Activated T-cell treated with anti-CD3 and anti-CD28 coated beads, Interleukin-2, amount 50 U/mL, for 72 hours (primary cell): ENCODE results near the gene GAPDH. TPM values are rescaled to one million over a fixed set of nuclear protein-coding genes. Genes with fewer than 3 reads are reported as not detected.
A peak's percentile ranks its signal among the peaks of the same experiment; 100 is the strongest.

Experiments used
- ATAC-seq, 2 donors: fragments of 150-1000 bp; cut with Tn5 transposase; replicated peaks in 1 of 2; 2 replicates each; pipeline ENCODE4 v1.10.0; 2021; ENCODE audit warnings: moderate library complexity in 2 of 2, mild to moderate bottlenecking in 1 of 2
- DNase-seq, 2 donors: peaks; one replicate each; pipeline ENCODE4 v3.0.0; 2021 to 2022; ENCODE audit warnings: mixed read lengths in 1 of 2
- H3K27ac Mint-ChIP-seq: one replicate; pipeline ENCODE4 v1.8.0; 2022; ENCODE audit warnings: mild to moderate bottlenecking, moderate library complexity, mixed read lengths
- H3K27me3 Mint-ChIP-seq: one replicate; pipeline ENCODE4 v1.8.0; 2022; ENCODE audit warnings: low read depth, mixed read lengths
- H3K36me3 Mint-ChIP-seq, 2 donors: one replicate each; pipeline ENCODE4 v1.8.0; 2022; ENCODE audit warnings: mixed read lengths in 2 of 2, mild to moderate bottlenecking in 1 of 2; ENCODE audit not compliant: insufficient read depth in 2 of 2
- H3K4me1 Mint-ChIP-seq: one replicate; pipeline ENCODE4 v1.8.0; 2022; ENCODE audit warnings: low read depth, mixed read lengths
- H3K4me3 Mint-ChIP-seq, 2 donors: one replicate each; pipeline ENCODE4 v1.8.0; 2022; ENCODE audit warnings: mild to moderate bottlenecking in 2 of 2, mixed read lengths in 2 of 2, moderate library complexity in 2 of 2
- H3K9me3 Mint-ChIP-seq, 2 donors: one replicate each; pipeline ENCODE4 v1.8.0; 2022; ENCODE audit warnings: mixed read lengths in 2 of 2
- total RNA-seq, 2 donors: library from RNA; stranded (reverse); gene quantifications; one replicate each; pipeline ENCODE4 v1.2.3, GENCODE V29; 2022

GAPDH gene
- total RNA-seq, 2 donors from 2014 or later = 4,101 to 4,234 TPM

GRCh38 chr12:6520186-6520585, 14.1 kb upstream of the GAPDH start:
- Mint-ChIP-seq H3K9me3 (no peaks in the 10 kb centered on the region), H3K4me1 (no peaks in the 10 kb centered on the region), H3K27me3 (no peaks in the 10 kb centered on the region), H3K4me3 (no peak overlapping the region), H3K36me3 (peaks cover 12 to 49% of the 10 kb centered on the region in 2 donors), H3K27ac (peak overlapping the region; percentile 79)
- ATAC-seq (no peak), DNase-seq (no peak)

GRCh38 chr12:6522193-6522592, 12.1 kb upstream of the GAPDH start:
- ATAC-seq = no peak
- Mint-ChIP-seq H3K27ac (no peak overlapping the region), H3K4me1 (no peaks in the 10 kb centered on the region), H3K4me3 (no peak overlapping the region), H3K36me3 (peaks cover 10 to 56% of the 10 kb centered on the region in 2 donors), H3K27me3 (no peaks in the 10 kb centered on the region), H3K9me3 (no peaks in the 10 kb centered on the region)
- DNase-seq = no peak

GRCh38 chr12:6523708-6524107, 10.6 kb upstream of the GAPDH start:
- no peaks in the 10 kb centered on the region for H3K27me3 Mint-ChIP-seq
- no peak for DNase-seq
- H3K27ac Mint-ChIP-seq = peak overlapping the region; percentile 26
- no peaks in the 10 kb centered on the region for H3K9me3 Mint-ChIP-seq
- H3K4me1 Mint-ChIP-seq = no peaks in the 10 kb centered on the region
- H3K4me3 Mint-ChIP-seq = no peak overlapping the region
- peaks cover 14 to 53% of the 10 kb centered on the region in 2 donors for H3K36me3 Mint-ChIP-seq
- ATAC-seq = no peak

GRCh38 chr12:6524648-6525047, 9.7 kb upstream of the GAPDH start:
- Mint-ChIP-seq H3K9me3 (no peaks in the 10 kb centered on the region), H3K27me3 (no peaks in the 10 kb centered on the region), H3K27ac (no peak overlapping the region), H3K4me1 (no peaks in the 10 kb centered on the region), H3K4me3 (no peak overlapping the region), H3K36me3 (peaks cover 16 to 53% of the 10 kb centered on the region in 2 donors)
- ATAC-seq (no peak), DNase-seq (no peak)

- Mint-ChIP-seq H3K27me3 (no peaks in the 10 kb centered on the region), H3K9me3 (no peaks in the 10 kb centered on the region), H3K27ac (no peak overlapping the region), H3K36me3 (peaks cover 19 to 57% of the 10 kb centered on the region in 2 donors), H3K4me3 (no peak overlapping the region), H3K4me1 (peaks cover 5% of the 10 kb centered on the region)
- DNase-seq (no peak), ATAC-seq (no peak)
Measured at GRCh38 chr12:6526201-6526600, 8.1 kb upstream of the GAPDH start.

GRCh38 chr12:6526766-6527525, 7.4 kb upstream of the GAPDH start:
- DNase-seq (no peak), ATAC-seq (no peak)
- no peak overlapping the region for H3K27ac Mint-ChIP-seq
- H3K27me3 Mint-ChIP-seq = no peaks in the 10 kb centered on the region
- no peak overlapping the region for H3K4me3 Mint-ChIP-seq
- H3K36me3 Mint-ChIP-seq = peaks cover 19 to 57% of the 10 kb centered on the region in 2 donors
- peaks cover 13% of the 10 kb centered on the region for H3K4me1 Mint-ChIP-seq
- no peaks in the 10 kb centered on the region for H3K9me3 Mint-ChIP-seq

GRCh38 chr12:6527711-6528110, 6.6 kb upstream of the GAPDH start:
- no peak overlapping the region for H3K27ac Mint-ChIP-seq
- ATAC-seq (no peak), DNase-seq (no peak)
- H3K9me3 Mint-ChIP-seq = no peaks in the 10 kb centered on the region
- peaks cover 20% of the 10 kb centered on the region for H3K4me1 Mint-ChIP-seq
- H3K36me3 Mint-ChIP-seq = peaks cover 21 to 55% of the 10 kb centered on the region in 2 donors
- H3K4me3 Mint-ChIP-seq = no peak overlapping the region
- no peaks in the 10 kb centered on the region for H3K27me3 Mint-ChIP-seq

GRCh38 chr12:6528539-6529235, 5.6 kb upstream of the GAPDH start:
- no peak for DNase-seq
- Mint-ChIP-seq H3K27me3 (no peaks in the 10 kb centered on the region), H3K27ac (no peak overlapping the region), H3K4me3 (no peak overlapping the region), H3K9me3 (no peaks in the 10 kb centered on the region), H3K4me1 (peaks cover 29% of the 10 kb centered on the region), H3K36me3 (peaks cover 19 to 47% of the 10 kb centered on the region in 2 donors)
- no peak for ATAC-seq

GRCh38 chr12:6529291-6529737, 5.0 kb upstream of the GAPDH start:
- Mint-ChIP-seq H3K27me3 (no peaks in the 10 kb centered on the region), H3K4me1 (peaks cover 34% of the 10 kb centered on the region), H3K9me3 (no peaks in the 10 kb centered on the region), H3K27ac (no peak overlapping the region), H3K4me3 (no peak overlapping the region), H3K36me3 (peaks cover 17 to 44% of the 10 kb centered on the region in 2 donors)
- DNase-seq = no peak
- ATAC-seq = no peak

GRCh38 chr12:6530576-6531260, 3.6 kb upstream of the GAPDH start:
- H3K27me3 Mint-ChIP-seq = no peaks in the 10 kb centered on the region
- peak overlapping the region; percentile 45 for H3K27ac Mint-ChIP-seq
- DNase-seq (no peak), ATAC-seq (no peak)
- H3K4me3 Mint-ChIP-seq = no peak overlapping the region
- no peaks in the 10 kb centered on the region for H3K9me3 Mint-ChIP-seq
- H3K4me1 Mint-ChIP-seq = peaks cover 39% of the 10 kb centered on the region
- H3K36me3 Mint-ChIP-seq = peaks cover 22 to 39% of the 10 kb centered on the region in 2 donors

GRCh38 chr12:6532051-6532926, 2.0 kb upstream of the GAPDH start:
- peak overlapping the region; percentile 96 to 97 for H3K4me3 Mint-ChIP-seq
- peaks cover 27 to 38% of the 10 kb centered on the region in 2 donors for H3K36me3 Mint-ChIP-seq
- H3K4me1 Mint-ChIP-seq = peaks cover 55% of the 10 kb centered on the region
- H3K27ac Mint-ChIP-seq = peak overlapping the region; percentile 86
- peak; percentile 64 to 68 for ATAC-seq
- peak; percentile 86 to 93 for DNase-seq
- H3K27me3 Mint-ChIP-seq = no peaks in the 10 kb centered on the region
- H3K9me3 Mint-ChIP-seq = no peaks in the 10 kb centered on the region

GRCh38 chr12:6532927-6533652, 1.2 kb upstream of the GAPDH start:
- H3K27ac Mint-ChIP-seq = peak overlapping the region; percentile 86
- H3K4me1 Mint-ChIP-seq = peaks cover 63% of the 10 kb centered on the region
- peaks cover 29 to 40% of the 10 kb centered on the region in 2 donors for H3K36me3 Mint-ChIP-seq
- H3K9me3 Mint-ChIP-seq = no peaks in the 10 kb centered on the region
- no peaks in the 10 kb centered on the region for H3K27me3 Mint-ChIP-seq
- peak overlapping the region; percentile 96 to 97 for H3K4me3 Mint-ChIP-seq
- ATAC-seq = no peak
- DNase-seq = peak; percentile 45
